ENCODE results near the gene TMEM231.
"Not testable (repeated sequence)": the region's sequence is repeated elsewhere in the genome, so short reads cannot be mapped to it uniquely, and the experiment has no call there.

The TMEM231 gene

DNA sequence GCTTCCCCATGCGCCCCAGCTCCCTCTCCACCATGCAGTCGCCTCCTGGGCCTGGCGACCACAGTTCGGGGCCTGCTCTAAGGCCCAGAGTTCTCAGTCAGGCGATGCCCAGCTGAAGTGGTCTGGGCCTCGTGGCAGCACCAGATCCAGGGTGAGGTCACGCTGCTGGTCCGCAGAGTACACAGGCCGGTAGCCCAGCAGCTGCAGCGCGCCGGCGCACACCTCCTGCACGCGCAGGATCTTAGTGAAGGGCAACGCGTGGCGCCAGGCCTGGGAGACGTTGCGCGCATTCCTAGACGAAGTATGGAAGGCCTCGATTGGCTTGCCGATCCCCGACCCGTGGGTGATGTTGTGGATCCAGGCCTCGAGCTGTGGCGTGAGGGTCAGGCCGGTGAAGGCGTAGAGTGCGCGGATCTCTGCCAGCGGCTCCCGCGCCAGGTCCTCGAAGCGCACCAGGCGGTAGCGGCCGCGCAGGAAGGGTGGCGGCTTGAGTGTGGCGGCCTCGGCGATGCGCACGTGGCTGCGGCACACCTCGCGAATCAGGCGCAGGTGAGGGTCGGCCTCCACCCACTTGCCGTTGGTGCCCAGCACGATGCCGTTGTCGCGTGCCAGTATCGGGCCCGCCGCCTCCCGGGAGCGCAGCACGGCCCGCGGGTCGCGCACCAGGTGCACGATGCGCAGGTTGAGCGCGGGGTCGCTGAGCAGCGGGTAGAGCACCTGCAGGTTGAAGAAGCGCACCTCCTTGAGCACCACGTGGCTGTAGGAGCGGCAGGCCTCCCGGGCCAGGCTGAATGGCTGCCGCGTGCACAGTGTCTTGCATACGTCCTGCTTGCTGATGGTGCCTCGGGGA lies 26.8 kb downstream of the TMEM231 start:
- DNase-seq, result no peak

DNA sequence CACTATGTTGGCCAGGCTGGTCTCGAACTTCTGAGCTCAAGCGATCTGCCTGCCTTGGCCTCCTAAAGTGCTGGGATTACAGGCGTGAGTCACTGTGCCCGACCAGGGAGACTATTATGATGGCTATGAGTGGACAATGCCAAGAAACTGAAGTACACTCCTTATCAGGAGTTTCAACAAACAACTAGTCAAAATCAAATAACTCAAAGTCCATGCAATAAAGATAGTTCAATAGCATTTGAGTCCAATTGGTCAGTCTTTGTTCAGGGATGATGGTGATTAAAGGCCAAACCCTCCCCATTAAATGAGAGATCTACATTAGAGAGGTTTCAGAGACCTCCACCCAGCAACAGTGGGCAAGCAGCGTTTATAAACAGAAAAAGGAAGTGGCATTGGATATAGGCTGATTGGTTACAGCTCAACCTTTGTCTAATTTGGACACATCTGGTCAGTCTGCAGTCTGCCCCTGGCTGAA lies 28.2 kb downstream of the TMEM231 start:
- no peak for DNase-seq

DNA sequence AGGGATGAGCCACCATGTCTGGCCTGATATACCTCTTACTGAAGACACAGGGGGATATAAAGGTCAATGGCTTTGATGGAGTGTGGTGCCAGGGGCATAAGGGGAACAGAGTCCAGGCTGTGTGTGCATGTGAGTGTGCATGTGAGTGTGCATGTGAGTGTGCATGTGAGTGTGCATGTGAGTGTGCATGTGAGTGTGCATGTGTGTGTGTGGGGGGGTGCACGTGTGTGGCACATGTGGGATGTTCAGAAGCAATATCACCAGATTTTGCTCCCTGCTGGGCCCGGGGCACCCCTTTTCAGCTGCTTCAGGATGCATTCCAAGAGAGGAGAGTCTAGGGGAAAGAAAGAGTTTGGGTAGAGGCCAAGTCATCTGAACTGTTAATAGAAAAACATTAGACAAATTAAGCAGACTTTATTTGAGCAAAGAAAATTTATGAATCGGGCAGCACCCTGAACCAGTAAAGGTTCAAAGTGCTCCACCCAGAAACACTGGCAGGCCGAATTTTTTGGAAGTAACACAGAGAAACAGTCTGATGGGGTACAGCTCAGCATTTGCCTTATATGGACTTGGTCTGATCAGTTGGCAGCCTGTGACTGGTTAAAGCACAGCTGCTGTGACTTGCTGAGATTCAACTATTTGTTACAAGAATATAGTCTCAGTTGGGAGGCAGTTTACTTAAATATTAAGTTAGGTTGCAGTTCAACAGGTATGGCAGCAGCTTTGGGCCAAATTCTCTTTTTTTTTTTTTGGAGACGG lies 29.8 kb downstream of the TMEM231 start:
- DNase-seq, result no peak

DNA sequence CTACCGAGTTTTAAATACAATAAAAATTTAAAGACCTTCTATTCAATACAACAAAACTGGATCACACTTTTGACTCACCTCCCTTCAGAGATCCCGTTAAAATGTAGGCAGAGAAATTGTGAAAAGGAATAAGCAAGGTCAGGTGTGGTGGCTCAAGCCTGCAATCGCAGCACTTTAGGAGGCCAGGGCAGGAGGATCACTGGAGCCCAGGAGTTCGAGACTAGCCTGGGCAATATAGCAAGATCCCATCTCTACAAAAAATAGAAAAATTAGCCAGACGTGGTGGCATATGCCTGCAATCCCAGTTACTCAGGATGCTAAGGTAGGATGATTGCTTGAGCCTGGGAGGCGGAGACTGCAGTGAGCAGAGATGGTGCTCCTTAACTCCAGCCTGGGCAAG lies 36.9 kb downstream of the TMEM231 start:
- DNase-seq, result no peak

DNA sequence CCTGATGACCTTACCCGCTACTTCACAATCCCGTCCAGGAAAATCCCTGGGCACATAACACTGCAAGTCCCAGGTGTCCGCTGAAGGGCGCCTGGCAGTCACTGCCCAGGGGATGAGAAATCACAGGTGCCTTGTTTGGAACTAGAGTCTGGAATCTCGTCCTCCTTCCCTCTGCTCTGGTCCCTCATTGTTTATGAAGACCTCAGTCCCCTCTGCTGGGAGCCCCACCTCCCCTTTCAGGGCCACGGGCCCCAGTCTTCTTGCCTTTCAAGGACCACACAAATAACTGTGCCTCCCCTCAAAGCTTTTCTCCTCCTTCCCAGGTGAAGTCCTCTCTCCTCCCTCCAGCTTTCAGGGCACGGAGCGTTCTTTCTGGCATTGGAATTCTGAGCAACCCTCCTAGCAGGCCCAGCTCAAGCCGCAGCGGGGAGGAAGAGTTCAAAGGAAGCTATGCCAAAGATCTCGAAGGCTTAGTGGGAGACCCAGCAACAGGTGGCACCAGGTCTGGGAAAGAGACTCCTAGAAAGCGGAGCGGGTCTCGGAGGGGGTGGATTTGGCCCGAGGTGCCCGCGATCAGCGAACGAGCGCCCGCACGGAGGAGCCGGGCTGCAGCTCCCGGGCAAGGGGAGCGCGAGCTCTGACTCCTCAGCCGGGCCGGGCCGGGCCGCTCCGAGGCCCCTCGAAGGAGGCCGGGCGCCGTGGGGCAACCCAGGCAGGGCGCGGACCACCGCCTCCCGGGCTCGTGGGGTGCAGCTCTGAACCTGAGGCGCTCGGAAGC lies 39.7 kb downstream of the TMEM231 start:
- not testable (repeated sequence) for DNase-seq

DNA sequence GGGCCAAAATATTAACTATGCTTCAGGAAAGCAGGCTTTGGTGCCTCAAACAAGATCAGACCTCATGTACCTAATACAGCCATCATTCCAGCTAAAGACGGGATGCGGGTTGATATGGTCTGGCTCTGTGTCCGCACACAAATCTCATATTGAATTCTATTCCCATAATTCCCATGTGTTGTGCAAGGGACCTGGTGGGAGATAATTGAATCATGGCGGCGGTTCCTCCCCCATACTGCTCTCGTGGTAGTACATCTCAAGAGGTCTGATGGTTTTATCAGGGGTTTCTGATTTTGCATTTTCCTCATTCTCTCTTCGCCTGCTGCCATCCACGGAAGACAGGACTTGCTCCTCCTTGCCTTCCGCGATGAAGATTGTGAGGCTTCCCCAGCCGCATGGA lies 41.8 kb downstream of the TMEM231 start:
- no peak for DNase-seq

DNA sequence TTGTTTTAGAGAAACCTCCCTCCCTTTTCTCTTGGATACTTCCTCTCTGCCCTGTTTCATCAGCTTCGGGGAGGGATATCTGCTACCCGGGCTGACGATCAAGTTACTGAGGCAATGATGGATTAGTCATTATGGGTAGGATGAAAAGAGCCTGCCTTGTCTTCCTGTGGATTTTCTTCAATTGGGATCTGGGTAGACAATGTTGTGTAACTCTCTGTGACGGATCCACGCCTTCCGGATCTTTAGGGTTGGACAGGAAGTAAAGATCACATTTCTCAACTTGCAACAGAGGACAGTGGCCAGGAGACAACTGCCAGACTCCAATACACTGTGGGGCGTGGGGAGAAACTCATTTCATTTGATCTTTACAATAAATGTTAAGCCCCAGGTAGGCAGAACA lies 49.5 kb downstream of the TMEM231 start:
- no peak for DNase-seq

DNA sequence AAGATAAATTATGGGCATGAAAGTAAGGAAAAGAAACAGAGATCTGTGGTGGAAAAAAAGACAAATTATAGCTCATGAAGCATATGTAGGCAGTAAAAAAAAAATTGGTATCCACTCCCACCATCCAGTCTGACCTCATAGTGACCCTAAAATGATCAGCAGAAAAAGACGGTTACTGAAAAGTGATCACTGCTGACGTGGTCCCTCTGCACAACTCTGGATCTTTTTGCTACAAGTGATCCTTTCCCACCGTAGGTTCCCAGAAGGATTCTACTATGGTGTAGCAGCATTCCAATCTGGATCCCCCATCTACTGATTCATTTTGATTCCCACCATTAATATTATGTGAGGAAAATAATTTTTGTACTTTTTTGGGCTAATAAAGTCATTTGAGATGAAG lies 49.9 kb downstream of the TMEM231 start:
- DNase-seq, result no peak

DNA sequence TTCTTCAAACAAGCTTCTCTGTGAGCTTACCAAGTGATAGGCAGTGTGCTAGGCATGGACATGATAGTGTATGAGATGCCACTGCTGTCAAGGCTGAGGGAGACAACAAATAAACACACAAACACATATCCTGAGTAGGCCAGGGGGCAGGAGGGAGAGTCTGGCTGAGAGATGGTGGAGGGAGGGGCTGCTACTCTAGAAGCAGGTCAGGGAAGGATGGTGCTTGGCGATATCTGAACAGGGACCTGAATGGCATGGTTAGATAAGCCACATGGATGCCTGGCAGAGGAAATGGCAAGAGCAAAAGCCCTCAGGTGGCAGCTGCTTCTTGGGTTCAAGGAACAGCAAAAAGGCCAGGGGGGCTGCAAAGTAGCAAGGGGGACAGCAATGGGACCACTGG lies 52.3 kb downstream of the TMEM231 start:
- DNase-seq, result no peak

DNA sequence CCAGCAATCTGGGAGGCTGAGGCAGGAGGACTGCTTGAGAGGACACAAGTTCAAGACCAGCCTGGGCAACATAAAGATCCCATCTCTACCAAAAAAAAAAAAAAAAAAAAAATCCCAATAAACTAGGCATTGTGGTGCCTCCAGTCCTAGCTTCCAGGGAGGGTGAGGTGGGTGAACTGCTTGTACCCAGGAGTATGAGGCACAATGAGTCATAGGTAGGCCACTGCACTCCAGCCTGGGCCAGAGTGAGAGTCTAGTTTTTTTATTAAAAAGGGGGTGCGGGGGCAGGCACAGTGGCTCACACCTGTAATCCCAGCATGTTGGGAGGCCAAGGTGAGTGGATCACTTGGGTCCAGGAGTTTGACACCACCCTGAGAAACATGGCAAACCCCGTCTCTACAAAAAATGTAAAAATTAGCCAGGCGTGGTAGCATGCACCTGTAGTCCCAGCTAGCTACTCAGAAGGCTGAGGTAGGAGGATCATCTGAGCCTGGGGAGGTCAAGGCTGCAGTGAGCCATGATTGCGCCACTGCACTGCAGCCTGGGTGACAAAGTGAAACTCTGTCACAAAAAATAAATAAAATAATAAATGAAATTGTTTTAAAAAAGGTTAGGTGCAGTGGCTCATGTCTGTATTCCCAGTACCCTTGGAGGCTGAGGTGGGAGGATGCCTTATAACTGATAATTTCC lies 53.0 kb downstream of the TMEM231 start:
- no peak for DNase-seq

DNA sequence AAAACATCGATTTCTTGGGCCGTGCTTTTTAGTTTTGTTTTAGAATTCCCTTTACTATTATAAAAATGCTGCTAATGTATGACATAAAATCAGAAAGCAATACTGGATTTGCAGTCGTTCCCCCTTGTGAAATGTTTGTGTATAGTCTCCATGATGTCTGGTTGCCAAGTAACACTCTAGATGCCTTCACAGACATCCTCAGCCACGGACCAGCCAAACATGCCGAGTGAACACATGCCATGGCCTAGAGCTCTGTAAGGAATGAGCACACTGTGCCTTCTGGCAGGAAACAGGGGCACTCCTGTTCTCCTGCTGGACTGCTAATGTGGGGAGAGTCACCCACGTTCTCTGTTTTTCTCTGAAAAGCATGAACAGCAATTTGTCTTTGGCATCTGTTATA lies 54.2 kb downstream of the TMEM231 start:
- not testable (repeated sequence) for DNase-seq

DNA sequence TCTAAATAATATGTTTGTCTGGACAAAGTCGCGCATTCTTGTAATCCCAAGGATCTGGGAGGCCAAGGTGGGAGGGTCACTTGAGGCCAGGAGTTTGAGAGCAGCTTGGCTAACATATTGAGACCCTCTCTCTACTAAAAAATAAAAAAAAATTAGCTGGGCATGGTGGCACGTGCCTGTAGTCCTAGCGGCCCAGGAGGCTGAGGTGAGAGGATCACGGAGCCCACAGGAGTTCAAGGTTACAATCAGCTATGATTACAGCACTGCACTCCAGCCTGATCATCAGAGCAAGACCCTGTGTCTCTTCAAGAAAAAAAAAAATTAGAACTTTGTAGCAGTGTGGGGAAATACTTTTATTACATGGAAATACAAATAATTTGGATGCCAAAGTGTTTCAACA lies 54.7 kb downstream of the TMEM231 start:
- no peak for DNase-seq

DNA sequence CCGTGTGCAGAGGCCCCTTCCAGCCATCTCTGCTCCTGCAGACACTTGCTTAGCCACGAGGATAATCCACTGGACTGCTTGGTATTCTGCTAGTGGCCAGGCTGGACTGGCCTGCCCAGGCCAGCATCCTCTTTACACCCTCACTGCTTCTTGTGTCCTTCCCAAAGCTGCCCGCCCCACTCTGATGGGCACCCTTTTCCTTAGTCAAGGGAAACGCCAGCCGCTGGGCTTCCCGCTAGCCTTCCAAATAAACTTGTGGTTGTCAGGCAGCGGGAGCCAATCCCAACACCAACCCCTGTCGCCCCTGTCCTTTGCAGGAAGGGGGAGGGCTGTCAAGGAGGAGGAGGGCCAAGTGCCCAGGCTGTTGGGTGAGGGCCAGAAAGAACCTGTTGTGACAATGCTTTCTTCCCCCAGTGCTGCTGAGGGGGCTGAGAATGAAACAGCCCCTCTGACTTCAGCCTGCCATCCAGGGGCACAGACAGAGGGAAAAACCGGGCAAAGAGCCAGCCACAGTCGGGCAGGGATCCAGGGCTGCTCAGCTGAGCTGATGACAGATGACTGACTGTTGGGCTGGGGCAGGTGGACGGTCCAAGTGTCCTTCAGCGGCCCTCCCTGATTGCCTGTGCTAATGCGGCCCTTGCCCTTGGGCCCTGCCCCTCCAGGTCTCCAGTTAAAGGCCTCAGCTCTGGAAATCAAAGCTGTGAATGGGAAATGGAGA lies 57.3 kb downstream of the TMEM231 start:
- not testable (repeated sequence) for DNase-seq

DNA sequence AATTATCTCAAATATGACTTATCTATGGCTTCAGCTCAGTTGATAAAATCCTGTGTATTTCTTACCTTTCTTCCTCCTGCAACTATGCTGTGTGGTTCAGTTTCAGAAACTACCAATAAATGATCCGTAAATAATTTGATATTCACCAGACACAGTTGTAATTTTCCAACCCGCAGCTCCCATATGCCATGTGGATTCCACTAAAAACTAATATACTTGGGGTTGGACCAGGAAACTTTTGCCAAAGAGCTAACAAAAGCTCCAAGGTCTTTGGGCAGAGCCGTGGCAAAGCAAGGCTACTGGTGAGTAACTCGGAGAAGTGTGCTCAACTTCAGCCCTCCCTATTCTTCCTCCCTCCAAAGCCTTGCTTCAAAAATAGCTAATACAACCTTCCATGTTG lies 58.5 kb downstream of the TMEM231 start:
- DNase-seq, result no peak

DNA sequence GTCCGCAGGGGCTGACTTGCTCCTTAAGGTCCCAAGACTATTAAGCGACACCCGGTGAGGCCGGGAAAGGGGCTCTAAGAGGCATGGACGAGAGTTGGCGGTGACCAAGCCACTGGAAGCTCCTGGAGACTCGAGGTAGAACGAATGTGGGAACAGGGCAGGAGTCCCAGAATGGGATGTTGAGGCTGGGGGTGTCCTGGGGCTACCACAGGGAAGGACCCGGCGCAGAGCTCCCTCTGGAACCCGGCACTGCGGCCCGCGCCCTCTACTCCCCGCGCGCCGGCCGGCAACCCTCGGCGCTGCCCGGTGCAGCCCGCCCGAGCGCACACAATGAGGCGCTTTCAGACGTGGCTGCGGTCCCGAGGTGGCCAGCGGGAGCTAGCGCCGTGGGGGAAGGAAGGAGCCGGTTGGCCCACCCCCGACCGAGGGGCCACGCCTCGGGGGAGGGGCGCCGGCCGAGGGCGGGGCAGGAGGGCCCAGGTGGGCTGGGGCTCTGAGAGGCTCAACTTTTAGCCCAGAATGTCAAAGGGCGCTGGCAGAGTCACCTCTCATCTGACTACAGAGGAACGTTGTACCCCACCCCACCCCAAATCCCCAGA lies 60.9 kb downstream of the TMEM231 start, which contains the start of gene CHST6:
Gene CHST6 (minus strand): TSS at position 366 of the 599 bp plus-strand sequence. CDS start 15,613 bp downstream, outside the sequence.
- DNase-seq, result no peak

DNA sequence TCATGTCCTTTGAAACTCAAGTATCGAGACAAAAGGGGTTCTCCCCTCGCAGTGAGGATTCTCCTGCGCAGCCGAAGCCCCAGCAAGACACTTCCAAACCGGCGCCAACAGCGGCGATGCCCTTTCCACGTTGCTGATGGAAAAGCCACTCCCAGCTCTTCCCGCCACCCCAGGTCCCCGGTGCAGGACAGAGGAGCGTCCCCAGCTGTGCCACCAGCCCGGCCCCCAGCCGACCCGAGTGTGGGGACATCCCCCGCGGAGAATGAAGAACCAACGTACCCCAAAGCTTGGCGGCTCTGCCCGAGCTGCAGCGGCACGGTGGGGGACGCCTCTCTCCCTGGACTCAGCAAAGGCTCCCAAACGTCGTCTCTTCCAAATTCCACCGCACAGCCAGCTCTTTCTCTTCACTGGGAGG lies 61.4 kb downstream of the TMEM231 start:
- no peak for DNase-seq

DNA sequence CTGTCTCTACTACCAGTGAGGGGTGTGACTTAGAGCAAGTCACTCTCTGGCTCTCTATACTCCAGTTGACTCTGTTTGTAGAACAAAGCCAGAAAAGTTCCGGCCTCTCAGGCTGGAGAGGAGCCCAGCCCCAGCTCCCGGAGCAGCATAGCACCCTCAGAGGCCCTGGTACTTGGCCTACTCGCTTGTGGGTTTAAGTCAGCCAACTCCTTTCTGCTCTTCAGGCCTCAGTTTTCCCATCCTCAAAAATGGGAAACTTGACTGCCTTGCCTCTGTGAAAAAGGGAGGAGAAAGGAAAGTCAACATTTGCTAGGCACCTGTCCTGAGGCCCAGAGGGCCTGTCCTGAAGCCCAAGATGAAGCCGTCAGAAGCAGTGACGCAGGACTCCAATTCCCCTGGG lies 61.9 kb downstream of the TMEM231 start:
- no peak for DNase-seq

DNA sequence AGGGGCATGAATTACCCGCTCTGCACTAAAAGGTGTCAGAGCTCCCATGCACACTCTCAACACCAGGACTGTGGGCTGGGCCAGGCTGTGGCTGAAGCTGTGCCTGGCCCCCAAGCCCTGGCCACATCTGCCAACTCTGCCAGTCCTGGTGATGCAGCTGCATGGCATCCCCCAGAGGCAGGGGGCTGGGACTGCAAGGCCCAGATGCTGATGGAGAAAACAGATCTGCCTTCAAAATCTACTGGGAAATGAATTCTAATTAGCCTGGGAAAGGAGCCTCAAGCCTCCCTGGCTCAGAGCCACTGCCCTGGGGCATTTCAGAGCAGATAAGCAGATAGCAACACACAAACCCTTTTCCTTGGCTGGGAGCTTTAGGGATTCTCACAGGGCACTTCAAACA lies 64.2 kb downstream of the TMEM231 start:
- no peak for DNase-seq

DNA sequence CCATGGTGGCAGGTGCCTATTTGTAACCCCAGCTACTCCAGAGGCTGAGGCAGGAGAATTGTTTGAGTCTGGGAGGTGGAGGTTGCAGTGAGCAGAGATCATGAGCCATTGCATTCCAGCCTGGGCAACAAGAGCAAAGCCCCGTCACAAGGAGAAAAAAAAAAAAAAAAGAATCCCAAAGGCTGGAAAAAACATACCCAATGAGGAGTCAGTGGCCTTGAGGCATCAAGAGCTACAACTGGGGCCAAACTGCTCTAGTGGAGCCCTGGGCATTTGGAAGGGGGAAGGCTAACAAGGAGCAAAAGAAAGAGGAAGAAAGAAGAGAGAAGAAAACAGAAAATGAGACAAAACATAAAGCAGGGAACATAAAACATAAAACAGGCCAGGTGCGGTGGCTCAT lies 67.7 kb downstream of the TMEM231 start:
- no peak for DNase-seq
